Cardiac fibroblast (primary cell): ENCODE measurements around the gene TAF5.

Experiments
- DNase-seq, 2 donors: peaks; one replicate each; pipeline versions ENCODE4 v3.0.0 to v3.0.0-alpha.2; 2010; ENCODE audit warnings: low read depth in 2 of 2
- H3K4me3 ChIP-seq, 2 donors: replicated peaks in 1 of 2; 1 replicate in 1 of 2; 2 replicates in 1 of 2; pipeline ENCODE4 v1.5.1; 2011; ENCODE audit warnings: low read depth in 2 of 2, low read length in 2 of 2, mild to moderate bottlenecking in 2 of 2, moderate library complexity in 1 of 2
- TF ChIP-seq, protein P1 (sequence below): IDR thresholded peaks from one replicate; pipeline ENCODE4 v1.5.1; 2011; ENCODE audit warnings: low read depth, mild to moderate bottlenecking, low read length, inconsistent platforms

TAF5 gene

DNA sequence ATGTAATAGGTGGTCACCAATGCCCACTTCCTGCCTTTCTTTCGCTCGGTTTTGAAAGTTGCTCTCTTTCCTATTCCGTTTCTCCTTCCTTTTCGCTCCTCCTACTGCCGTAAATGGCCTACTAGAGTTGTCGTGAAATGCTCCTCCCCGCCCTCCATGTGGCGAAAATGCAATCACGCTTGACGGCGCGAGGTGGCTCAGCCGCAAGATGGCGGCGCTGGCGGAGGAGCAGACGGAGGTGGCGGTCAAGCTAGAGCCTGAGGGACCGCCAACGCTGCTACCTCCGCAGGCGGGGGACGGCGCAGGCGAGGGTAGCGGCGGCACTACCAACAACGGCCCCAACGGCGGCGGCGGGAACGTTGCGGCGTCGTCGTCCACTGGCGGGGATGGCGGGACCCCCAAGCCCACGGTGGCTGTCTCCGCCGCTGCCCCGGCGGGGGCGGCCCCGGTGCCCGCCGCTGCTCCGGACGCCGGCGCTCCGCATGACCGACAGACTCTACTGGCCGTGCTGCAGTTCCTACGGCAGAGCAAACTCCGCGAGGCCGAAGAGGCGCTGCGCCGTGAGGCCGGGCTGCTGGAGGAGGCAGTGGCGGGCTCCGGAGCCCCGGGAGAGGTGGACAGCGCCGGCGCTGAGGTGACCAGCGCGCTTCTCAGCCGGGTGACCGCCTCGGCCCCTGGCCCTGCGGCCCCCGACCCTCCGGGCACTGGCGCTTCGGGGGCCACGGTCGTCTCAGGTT is at the start of gene TAF5:
Gene TAF5 (plus strand): TSS at position 195 of the 737 bp plus-strand sequence. CDS start 14 bp downstream, at position 209.
- TF ChIP-seq, protein P1, sequence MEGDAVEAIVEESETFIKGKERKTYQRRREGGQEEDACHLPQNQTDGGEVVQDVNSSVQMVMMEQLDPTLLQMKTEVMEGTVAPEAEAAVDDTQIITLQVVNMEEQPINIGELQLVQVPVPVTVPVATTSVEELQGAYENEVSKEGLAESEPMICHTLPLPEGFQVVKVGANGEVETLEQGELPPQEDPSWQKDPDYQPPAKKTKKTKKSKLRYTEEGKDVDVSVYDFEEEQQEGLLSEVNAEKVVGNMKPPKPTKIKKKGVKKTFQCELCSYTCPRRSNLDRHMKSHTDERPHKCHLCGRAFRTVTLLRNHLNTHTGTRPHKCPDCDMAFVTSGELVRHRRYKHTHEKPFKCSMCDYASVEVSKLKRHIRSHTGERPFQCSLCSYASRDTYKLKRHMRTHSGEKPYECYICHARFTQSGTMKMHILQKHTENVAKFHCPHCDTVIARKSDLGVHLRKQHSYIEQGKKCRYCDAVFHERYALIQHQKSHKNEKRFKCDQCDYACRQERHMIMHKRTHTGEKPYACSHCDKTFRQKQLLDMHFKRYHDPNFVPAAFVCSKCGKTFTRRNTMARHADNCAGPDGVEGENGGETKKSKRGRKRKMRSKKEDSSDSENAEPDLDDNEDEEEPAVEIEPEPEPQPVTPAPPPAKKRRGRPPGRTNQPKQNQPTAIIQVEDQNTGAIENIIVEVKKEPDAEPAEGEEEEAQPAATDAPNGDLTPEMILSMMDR = no peak
- peak within 1 kb of the TSS; percentile 67 to 93 for H3K4me3 ChIP-seq
- peak; percentile 96 to 97 for DNase-seq

DNA sequence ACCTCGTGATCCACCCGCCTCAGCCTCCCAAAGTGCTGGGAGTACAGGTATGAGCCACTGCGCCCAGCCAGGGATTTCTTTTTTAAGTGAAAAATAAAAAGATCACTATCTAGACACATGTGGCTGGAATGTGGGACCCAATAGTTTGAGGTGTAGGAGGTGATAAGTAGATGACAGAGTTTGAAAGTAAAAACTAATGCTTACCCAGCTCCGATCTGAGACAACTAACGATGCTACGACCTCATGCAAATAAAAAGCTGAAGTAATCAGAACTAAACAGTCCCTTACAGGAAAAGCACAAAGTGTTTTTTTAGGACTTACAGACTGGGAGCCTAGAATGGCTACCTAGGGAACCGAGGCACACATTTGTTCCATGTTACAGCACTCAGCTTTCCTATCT is 39.9 kb upstream of the TAF5 start:
- no peak for DNase-seq
- H3K4me3 ChIP-seq = no peak overlapping the region
- TF ChIP-seq, protein P1 = no peak

GRCh38 chr10:103333934-103334520 is 33.7 kb upstream of the TAF5 start:
- DNase-seq = peak; percentile 45 to 49
- TF ChIP-seq, protein P1 = peak; percentile 60

GRCh38 chr10:103334567-103334966 is 33.2 kb upstream of the TAF5 start:
- TF ChIP-seq, protein P1 = no peak
- no peak overlapping the region for H3K4me3 ChIP-seq
- no peak for DNase-seq

More at GRCh38 chr10:103333934-103334520, 33.7 kb upstream of the TAF5 start:
- no peak overlapping the region for H3K4me3 ChIP-seq

DNA sequence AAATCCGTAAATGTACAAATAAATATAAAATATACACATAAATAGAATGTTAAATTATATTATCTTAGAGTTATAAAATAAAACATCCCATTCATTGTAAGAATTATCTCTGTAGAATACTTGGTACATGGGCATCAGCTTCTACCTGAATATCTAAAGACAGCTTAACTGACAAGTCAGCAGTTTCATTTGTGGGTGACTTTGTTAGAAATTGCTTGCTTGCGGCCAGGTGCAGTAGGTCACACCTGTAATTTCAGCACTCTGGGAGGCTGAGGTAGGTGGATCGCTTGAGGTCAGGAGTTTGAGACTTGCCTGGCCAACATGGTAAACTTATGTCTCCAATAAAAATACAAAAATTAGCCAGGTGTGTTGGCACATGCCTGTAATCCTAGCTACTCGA is 31.4 kb upstream of the TAF5 start:
- no peak overlapping the region for H3K4me3 ChIP-seq
- no peak for DNase-seq
- TF ChIP-seq, protein P1 = no peak

DNA sequence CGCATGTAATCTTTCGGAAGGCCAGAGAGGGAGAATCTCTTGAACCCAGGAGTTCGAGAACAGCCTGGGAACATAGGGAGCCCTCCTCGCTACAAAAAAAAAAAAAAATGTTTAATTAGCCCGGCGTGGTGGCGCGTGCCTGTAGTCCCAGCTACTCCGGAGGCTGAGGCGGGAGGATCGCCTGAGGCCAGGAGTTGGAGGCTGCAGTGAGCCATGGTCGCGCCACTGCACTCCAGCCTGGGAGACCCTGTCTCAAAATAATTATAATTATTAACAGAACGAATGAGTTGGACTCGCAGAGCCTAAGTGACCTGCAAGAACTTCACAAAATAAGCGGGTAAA is 17.6 kb upstream of the TAF5 start:
- peak overlapping the region; percentile 71 for H3K4me3 ChIP-seq
- TF ChIP-seq, protein P1 = no peak
- DNase-seq = no peak
